NCI-H748 treated with DMSO at 0.1 percent for 48 hours (cell line): Measurements from ENCODE around the gene ADAM12.

ENCODE experiments used
- DNase-seq: peaks from one replicate; lab custom pipeline; 2025; lab: John Stamatoyannopoulos, UW

Gene ADAM12

GRCh38 chr10:126387931-126388911 lies at the start of gene ADAM12:
Gene ADAM12 (minus strand): TSS chr10:126388477. CDS start chr10:126388145, 332 bp downstream.
- DNase-seq, result no peak

GRCh38 chr10:126437635-126438406 lies 49.5 kb upstream of the ADAM12 start:
- no peak for DNase-seq

GRCh38 chr10:126434235-126434634 lies 46.0 kb upstream of the ADAM12 start:
- no peak for DNase-seq

DNA sequence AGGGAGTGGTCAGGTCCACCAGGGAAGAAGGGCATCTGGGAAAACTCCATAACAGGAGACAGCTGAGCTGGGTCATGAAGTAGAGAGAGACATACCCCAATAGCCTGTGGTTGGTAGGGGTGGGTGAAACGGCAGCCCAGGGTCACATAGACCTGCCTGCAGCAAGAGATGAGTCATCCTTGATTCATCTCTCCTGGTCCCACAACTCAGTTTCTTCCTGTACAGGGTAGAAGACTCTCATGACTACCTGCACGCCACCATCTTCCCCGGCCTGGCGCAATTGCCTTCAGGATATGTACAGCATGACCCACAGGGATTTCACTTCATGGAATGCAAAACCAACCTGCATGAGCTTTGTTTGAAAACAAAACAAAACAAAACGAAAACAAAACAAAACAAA lies 45.1 kb upstream of the ADAM12 start:
- no peak for DNase-seq

DNA sequence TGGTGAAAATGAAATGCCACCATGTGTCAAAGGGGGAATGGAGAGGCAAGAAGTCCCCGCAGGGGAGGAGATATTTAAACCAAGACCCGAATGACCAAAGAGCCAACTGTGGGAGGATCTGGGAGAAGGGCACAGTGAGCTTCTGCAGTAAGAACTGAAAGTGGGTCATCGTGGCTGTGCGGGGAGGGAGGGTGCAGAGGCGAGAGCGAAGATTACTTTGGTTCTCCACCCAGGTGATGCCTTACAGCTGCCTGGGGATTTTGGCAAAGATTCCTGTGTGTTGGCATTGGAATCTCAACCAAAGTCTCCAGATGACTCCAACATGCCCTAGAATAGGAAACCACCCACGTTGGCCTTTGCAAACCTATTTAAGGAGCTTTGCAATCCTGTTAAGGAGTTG lies 44.2 kb upstream of the ADAM12 start:
- no peak for DNase-seq

- DNase-seq, result no peak
These were observed 43.5 kb upstream of the ADAM12 start for GRCh38 chr10:126431816-126432215.

GRCh38 chr10:126430512-126430911 lies 42.2 kb upstream of the ADAM12 start:
- DNase-seq, result no peak

GRCh38 chr10:126429275-126429674 lies 41.0 kb upstream of the ADAM12 start:
- DNase-seq, result no peak

DNA sequence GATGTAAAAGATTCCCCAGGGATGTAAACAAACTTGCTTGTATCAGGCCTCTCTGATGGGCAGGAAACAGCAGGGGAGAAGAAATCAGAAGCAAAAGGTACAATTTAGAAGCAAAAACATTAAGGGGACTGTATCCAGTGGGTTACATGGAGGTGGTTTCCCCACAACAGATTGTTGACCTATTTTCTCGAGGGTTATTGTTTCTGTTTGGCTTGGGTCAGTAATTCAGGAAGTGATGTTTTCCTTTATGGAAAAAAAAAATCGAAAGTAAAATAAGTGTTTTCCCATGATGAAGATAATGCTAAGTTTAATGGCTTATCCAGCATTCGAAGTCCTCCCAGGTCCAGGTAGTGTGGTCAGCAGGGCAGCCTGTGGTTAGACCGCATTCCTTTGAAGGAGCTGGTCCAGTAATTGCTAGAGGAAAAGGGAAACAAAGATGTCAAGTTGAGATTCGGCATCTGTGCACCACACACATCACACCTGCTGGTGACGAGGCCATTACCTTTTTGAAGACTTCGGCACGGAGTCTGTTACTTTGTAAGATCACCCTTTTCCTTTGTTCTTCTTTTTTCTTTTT lies 37.3 kb upstream of the ADAM12 start:
- DNase-seq, result no peak

GRCh38 chr10:126425032-126425431 lies 36.8 kb upstream of the ADAM12 start:
- DNase-seq, result no peak

GRCh38 chr10:126423732-126424491 lies 35.6 kb upstream of the ADAM12 start:
- DNase-seq, result no peak

GRCh38 chr10:126422567-126422966 lies 34.3 kb upstream of the ADAM12 start:
- no peak for DNase-seq

- no peak for DNase-seq
These were observed 33.5 kb upstream of the ADAM12 start for GRCh38 chr10:126421756-126422256.

DNA sequence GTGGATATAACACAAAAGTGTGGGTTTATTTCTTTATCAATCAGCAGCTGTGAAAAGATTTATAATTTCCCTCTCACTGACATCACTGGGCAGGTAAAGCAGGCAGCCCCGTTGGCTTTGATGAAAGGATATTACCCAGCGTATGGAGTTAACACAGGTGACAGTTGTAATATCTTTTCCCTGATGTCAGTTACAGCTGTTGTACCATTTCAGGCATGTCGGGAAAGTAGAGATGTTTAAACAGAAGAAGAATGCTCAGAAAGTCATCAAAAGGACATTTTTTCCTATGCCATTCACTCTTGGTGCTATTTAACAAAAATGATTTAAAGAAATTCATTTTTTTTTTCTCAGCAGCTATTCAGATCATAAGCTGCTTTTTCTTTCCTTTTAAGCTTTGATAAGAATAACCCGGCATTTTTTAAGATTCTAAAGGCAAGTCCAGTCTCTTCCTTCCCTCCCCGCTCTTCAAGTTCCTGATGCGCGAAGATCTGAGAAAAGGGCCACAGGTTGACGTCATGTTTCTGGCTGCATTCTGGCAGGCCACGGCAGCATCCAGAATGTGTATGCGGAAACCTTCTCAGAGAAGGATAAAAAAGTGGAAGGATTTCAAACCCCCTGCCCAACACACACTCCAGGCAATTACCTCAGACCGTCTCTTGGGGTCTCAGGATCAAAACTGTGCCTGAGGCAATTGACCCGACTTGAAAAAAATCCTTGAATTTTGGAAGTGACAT lies 32.5 kb upstream of the ADAM12 start:
- DNase-seq, result no peak

DNA sequence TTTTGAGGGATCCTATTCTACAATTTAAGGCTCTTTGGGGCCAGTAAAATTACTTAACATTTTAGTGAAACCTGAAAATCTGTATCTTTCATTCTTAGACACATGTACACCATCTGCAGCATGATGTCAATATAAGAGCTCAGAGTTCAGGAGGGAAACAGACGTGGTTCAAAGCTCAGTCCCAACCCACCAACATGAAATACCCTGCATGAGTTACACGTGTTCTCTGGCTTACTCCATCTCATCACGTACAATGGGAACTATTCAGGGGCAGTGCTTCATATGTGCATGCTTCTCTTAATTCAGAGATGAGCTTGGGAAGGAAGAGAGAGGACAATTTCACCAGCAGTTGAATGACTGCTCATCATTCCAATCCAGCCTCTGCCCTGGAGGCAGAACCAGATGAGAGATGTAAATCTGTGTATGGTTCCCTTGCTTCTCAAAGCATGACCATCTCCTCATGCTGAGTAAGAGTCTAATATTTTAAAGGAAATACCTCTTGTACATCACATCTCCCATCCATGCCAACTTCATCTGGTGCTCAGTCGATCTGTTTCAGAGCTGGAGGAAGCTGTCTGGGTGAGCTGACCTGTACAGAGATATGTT lies 29.0 kb upstream of the ADAM12 start:
- DNase-seq, result no peak

DNA sequence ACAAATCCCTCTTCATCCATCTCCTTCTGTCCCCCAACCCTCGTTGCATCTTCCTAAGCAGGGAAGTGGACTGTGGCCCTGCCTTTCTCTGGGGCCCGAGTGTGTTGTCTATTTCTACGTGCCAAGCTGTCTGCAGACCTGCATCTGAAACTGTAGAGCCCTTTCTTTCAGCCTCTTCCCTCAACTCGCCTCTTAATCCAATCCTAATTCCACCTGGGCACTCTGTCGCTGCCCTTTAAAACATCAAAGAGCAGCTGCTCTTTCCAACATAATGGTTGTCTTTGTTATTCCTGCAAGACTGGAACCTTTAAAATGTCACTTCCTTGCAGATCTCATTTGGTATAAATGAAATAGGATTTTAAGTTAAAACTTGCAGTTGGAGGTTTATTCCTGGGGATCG lies 21.5 kb upstream of the ADAM12 start:
- DNase-seq, result no peak

DNA sequence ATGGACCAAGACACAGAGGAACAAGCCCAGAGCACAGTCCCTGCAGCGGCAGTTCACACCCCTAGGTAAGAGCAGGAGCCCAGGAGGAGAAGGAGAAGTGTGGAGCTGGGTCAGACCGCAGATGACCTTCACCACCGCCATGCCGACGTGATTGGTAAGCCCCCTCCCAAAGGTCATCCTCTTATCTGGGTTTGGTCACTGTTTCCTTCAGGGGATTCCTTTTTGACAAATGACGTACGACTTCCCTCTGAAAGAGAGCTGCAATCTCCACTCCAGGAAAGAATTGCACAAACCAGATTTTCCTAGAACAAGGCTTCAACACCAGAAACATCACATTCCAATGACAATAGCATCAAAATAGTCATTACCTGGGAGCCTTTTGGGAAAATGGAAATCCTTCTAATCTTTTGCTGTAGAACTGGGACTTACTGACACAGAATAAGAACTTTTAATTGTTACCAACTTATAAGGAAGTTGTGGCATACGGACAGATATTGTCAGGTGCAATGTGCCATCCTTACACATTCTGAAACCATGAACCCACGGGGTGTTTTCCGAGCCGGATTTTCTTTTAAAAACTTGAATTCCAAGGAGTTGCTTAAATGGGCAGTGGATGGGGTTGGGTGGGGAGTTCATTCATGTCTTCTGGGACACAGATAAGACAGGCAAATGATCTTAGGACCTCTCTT lies 20.8 kb upstream of the ADAM12 start:
- no peak for DNase-seq

GRCh38 chr10:126407831-126408230 lies 19.6 kb upstream of the ADAM12 start:
- no peak for DNase-seq

- DNase-seq, result no peak
These were observed 17.0 kb upstream of the ADAM12 start for GRCh38 chr10:126405239-126405775.
